Psoas muscle (tissue), 8 donors: Measurements from ENCODE around the gene GOSR2. TPM values are rescaled to one million over a fixed set of nuclear protein-coding genes. Genes with fewer than 3 reads are reported as not detected.

ENCODE experiments used
- ATAC-seq, 4 donors: fragments of 200-7000 bp; cut with Tn5 transposase; one replicate each; pipeline ENCODE4 v1.9.1; 2020; ENCODE audit warnings: moderate library complexity in 3 of 4, mild to moderate bottlenecking in 2 of 4
- DNase-seq, 2 donors: peaks; one replicate each; pipeline ENCODE4 v3.0.0-alpha.2; 2020
- H3K27ac ChIP-seq: fragments of 200-600 bp; one replicate; pipeline ENCODE4 v1.8.0; 2022
- H3K27me3 ChIP-seq, 3 donors: fragments of 200-600 bp in 1 of 3; one replicate each; pipeline versions ENCODE4 v1.6.1 to v1.8.0; 2013 to 2022; ENCODE audit warnings: low read length in 2 of 3, mild to moderate bottlenecking in 2 of 3, moderate library complexity in 1 of 3; ENCODE audit not compliant: insufficient read depth in 3 of 3
- H3K36me3 ChIP-seq, 2 donors: fragments of 200-600 bp in 1 of 2; one replicate each; pipeline versions ENCODE4 v1.6.1 to v1.8.0; 2013 to 2022; ENCODE audit warnings: low read depth in 1 of 2, mild to moderate bottlenecking in 1 of 2, moderate library complexity in 1 of 2; ENCODE audit not compliant: insufficient read depth in 1 of 2
- H3K4me1 ChIP-seq: fragments of 200-600 bp; one replicate; pipeline ENCODE4 v1.8.0; 2022
- H3K4me3 ChIP-seq: fragments of 200-600 bp; one replicate; pipeline ENCODE4 v1.8.0; 2022; ENCODE audit warnings: mild to moderate bottlenecking
- H3K9me3 ChIP-seq: fragments of 200-600 bp; one replicate; pipeline ENCODE4 v1.8.0; 2022
- WGBS, 3 donors: extraction: QIAGEN DNeasy Blood & Tissue Kit; methylation state at CpG; one replicate each; pipeline versions ENCODE4 v1.1.6 to v1.1.7; 2013; 5-methylcytosine and 5-hydroxymethylcytosine counted together
- intact Hi-C, 2 donors: fragments of 100-400 bp; cut with DNase I; formaldehyde crosslinking; loops; one replicate each; pipeline versions ENCODE4 v1.11.0 to v1.14.2; 2022
- polyA plus RNA-seq, 3 donors: library from polyadenylated mRNA; stranded (reverse); fragments of 200-250 nt; gene quantifications; one replicate each; pipeline ENCODE4 v1.2.3, GENCODE V29; 2013
- total RNA-seq, 4 donors: library from RNA; stranded (reverse); fragmentation: NEBNext Ultra II Directional in 2 of 4; extraction: Animal tissue kit (Norgen Biotek cat#: 25700) in 2 of 4; gene quantifications; one replicate each; pipeline versions ENCODE4 v1.2.1 to v1.2.4, GENCODE V29; 2021 to 2023
- TF ChIP-seq, protein P1 (sequence below): fragments of 200-600 bp; IDR thresholded peaks from one replicate; pipeline ENCODE4 v1.8.0; 2022; ENCODE audit warnings: antibody characterized with exemption
- donor health status: healthy with polysubstance abuse.
- donor health status: DM: no; HTN: no; CAD: no; lungs with moderate emphysema.
- donor health status: Bipolar disorder and iron deficiency.
- donor health status: healthy.
- donor health status: DM: yes; HTN: yes; CAD: no.
- donor health status: DM: no; HTN: no; CAD: no.
- donor health status: DM: no; HTN: no; CAD: no.
- donor health status: DM: yes; HTN: yes; CAD: no.

The GOSR2 gene
- total and polyA plus RNA-seq, 7 donors: 26.4 to 56.9 (median 44.9) TPM

DNA sequence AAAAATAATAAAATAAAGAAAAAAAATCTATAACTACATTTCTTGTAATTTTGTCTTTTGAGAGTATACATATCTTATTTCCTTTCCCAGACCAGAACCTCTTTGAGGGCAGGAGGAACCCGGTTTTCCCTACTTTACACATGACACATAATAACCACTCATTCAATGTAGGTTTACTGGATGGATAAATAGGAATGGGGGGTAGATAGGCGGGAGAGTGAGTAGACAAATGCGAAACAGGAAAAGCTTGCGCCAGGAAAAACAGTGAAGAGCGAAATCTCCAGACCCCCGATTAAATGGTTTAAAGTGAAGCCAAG is 515 bp upstream of the GOSR2 start:
- Histone ChIP-seq H3K9me3 (no peaks in the 10 kb centered on the region), H3K27ac (peak overlapping the region; percentile 96), H3K4me3 (peak overlapping the region; percentile 82), H3K4me1 (peaks cover 32% of the 10 kb centered on the region), H3K36me3 (no peaks in the 10 kb centered on the region), H3K27me3 (no peaks in the 10 kb centered on the region)
- ATAC-seq: peak in 3 of 4 donors; percentile 30 to 40 (median 35)
- WGBS, 3 donors: 0 to 1% (median 0%) methylated on average over 6 of the region's 6 CpGs
- TF ChIP-seq, protein P1, sequence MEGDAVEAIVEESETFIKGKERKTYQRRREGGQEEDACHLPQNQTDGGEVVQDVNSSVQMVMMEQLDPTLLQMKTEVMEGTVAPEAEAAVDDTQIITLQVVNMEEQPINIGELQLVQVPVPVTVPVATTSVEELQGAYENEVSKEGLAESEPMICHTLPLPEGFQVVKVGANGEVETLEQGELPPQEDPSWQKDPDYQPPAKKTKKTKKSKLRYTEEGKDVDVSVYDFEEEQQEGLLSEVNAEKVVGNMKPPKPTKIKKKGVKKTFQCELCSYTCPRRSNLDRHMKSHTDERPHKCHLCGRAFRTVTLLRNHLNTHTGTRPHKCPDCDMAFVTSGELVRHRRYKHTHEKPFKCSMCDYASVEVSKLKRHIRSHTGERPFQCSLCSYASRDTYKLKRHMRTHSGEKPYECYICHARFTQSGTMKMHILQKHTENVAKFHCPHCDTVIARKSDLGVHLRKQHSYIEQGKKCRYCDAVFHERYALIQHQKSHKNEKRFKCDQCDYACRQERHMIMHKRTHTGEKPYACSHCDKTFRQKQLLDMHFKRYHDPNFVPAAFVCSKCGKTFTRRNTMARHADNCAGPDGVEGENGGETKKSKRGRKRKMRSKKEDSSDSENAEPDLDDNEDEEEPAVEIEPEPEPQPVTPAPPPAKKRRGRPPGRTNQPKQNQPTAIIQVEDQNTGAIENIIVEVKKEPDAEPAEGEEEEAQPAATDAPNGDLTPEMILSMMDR: no peak
- intact Hi-C loops: no loop called here
- no peak for DNase-seq

DNA sequence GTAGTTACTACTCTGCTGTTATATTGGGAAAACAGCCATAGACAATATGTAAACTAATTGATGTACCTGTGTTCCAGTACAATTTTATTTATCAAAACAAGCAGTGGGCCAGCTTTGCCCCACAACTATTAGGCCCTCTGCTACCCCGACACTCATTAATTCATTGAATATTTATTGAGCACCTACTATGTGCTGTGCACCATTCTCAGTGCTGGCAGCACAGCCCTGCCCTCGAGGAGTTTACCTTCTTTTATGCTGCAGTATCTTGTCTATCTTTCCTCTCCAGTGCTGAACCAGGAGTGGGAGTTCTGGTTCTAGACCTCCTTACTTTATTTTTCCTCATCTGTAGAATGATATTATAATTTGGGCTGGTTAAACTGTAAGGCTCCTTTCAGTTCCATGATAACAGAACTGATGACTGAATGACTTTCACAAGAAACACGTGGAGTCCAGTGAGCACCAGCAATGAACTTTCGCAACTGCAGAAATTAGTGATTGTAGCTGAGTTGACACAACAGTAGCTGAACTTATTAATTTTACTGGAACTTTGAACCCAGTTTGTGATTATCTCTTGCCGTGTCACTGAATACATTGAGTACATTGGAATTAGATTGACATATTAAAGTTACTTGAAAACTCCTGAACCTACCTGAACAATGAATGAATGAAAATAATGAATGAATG is 2.4 kb downstream of the GOSR2 start:
- intact Hi-C loops: no loop called here
- TF ChIP-seq, protein P1: no peak
- Histone ChIP-seq H3K27ac (no peak overlapping the region), H3K4me3 (no peak overlapping the region), H3K36me3 (peaks cover 0 to 14% of the 10 kb centered on the region in 2 donors), H3K9me3 (no peaks in the 10 kb centered on the region), H3K27me3 (no peaks in the 10 kb centered on the region), H3K4me1 (peaks cover 45% of the 10 kb centered on the region)
- DNase-seq (no peak), ATAC-seq (no peak)
- 73 to 84% (median 79%) methylated on average over 5 of the region's 5 CpGs for WGBS, 3 donors

DNA sequence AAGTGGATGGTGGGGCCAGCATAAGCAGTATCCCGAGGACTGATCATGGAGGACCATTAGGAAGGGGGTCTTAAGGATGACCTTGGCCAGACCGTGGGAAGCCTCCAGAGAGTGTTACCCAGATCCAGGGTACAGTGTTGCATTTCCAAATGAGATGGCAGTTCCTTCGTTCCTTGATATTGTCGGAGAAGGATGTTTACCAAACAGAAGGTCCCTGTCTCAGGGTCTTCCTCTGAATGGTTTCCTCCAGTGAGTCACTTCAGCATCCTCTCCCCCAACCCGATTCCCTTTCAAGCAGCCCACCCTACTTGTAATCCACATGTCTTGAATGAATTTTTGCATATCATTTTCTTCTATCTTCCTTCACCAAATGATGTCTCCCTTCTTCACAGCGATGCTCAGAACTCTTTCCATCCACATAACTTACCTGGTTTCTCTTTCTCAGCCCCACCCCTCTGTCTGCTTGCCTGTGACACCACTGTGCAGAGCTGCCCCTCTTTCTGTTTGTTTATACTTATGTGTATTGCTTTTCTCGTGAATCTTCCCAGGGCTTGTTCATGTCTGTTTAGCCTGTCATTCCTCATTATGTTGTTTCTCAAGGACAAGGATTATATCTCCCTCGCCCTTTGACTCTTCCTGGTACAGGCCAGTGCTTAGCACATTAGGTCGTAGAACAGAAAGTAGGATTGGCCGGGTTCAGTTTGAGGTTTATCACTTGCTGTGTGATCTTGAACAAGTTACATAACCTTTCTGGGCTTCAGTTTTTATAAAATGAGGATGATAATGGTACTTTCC is 5.7 kb downstream of the GOSR2 start:
- 76 to 82% (median 78%) methylated on average over 10 of the region's 10 CpGs for WGBS, 3 donors
- no peak for ATAC-seq

DNA sequence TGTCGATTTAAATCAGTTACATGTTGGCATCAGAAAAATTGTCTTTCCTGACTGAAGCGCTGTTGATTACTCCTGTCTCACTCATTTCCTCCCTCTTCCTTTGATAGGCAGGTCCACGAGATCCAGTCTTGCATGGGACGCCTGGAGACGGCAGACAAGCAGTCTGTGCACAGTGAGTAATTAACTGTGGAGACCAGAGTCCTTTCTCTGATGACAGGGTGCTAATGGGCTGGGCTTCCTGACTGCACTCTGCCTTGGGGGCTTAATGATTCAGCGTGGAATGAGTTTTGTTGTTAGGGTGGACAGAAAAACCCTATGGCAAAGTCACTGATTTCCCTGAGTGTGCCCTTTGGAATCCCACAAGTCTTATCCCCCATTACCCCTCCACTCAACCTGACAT is 6.5 kb downstream of the GOSR2 start:
- intact Hi-C loops: no loop called here
- TF ChIP-seq, protein P1: no peak
- Histone ChIP-seq H3K9me3 (no peaks in the 10 kb centered on the region), H3K4me1 (peaks cover 37% of the 10 kb centered on the region), H3K4me3 (no peak overlapping the region), H3K27me3 (no peaks in the 10 kb centered on the region), H3K27ac (no peak overlapping the region), H3K36me3 (peaks cover 8 to 55% of the 10 kb centered on the region in 2 donors)
- DNase-seq (no peak), ATAC-seq (no peak)
- 60 to 70% (median 65%) methylated on average over 6 of the region's 6 CpGs for WGBS, 3 donors

More for the DNA sequence above, 5.7 kb downstream of the GOSR2 start:
- Histone ChIP-seq H3K27me3 (no peaks in the 10 kb centered on the region), H3K27ac (no peak overlapping the region), H3K4me3 (no peak overlapping the region), H3K9me3 (no peaks in the 10 kb centered on the region), H3K4me1 (peaks cover 44% of the 10 kb centered on the region), H3K36me3 (peaks cover 8 to 48% of the 10 kb centered on the region in 2 donors)
- intact Hi-C loops: no loop called here
- TF ChIP-seq, protein P1: no peak
- no peak for DNase-seq
